ENCODE measurements around the gene BIN2.
"Not testable (repeated sequence)": the region's sequence is repeated elsewhere in the genome, so short reads cannot be mapped to it uniquely, and the experiment has no call there.

BIN2 gene

DNA sequence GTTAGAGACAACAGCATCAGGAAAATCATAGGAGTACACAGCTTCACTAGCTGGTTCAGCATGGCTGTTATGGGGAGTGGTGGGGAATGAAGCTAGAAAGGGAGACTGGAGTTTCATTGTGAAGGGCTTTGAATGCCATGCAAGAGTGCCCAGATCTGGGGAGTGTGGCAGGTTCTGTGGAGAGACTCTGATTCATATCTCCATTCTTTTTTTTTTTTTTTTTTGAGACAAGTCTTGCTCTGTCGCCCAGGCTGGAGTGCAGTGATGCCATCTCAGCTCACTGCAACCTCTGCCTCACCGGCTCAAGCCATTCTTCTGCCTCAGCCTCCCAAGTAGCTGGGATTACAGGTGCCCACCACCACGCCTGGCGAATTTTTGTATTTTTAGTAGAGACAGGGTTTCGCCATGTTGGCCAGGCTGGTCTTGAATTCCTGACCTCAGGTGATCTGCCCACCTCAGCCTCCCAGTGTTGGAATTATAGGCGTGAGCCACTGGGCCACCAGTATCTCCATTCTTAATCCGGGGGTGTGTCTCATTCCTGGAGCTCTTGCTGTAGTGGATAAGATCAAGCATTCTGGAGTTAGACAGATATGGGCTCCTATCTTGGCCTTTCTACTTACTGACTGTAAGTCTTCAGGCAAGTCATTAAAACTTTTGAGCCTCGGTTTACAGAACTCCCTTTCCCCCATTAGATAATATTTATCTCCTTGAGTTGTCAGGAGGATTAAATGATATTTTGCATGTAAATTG lies 5.7 kb downstream of the BIN2 start:
- H3K4me3 ChIP-seq (ENCODE audit: low read depth, low read length), result not testable (repeated sequence)

DNA sequence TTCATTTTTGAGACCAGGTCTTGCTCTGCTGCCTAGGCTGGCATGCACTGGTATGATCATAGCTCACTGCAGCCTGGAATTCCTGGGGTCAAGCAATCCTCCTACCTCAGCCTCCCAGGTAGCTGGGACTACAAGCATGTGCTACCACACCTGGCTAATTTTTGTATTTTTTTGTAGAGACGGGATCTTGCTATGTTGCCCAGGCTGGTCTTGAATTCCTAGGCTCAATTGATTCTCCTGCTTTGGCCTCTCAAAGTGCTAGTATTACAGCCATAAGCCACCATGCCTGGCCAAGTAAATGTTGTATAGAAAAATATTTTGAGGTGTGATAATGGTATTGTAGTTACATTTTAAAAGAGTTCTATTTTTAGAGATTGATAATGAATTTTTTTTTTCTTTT lies 12.6 kb downstream of the BIN2 start:
- H3K4me3 ChIP-seq (ENCODE audit: low read depth, low read length), result no peak overlapping the region

GRCh38 chr12:51307655-51308593 lies 16.1 kb downstream of the BIN2 start:
- H3K4me3 ChIP-seq (ENCODE audit: low read depth, low read length), result no peak overlapping the region

DNA sequence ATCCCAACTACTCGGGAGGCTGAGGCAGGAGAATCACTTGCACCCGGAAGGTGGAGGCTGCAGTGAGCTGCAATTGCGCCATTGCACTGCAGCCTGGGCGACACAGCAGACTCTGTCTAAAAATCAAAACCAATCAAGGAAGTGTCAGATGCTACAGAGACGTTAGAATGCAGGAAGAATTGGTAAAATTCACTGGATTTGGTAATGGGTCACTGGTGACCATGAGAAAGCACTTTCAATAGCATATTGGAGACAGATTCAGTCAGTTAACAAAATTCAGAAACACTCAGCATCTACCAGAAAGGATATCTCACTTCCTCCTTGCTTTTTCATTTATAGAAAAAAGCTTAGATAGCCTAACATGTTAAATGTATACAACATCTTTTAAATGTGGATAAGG lies 17.5 kb downstream of the BIN2 start:
- H3K4me3 ChIP-seq (ENCODE audit: low read depth, low read length), result no peak overlapping the region

DNA sequence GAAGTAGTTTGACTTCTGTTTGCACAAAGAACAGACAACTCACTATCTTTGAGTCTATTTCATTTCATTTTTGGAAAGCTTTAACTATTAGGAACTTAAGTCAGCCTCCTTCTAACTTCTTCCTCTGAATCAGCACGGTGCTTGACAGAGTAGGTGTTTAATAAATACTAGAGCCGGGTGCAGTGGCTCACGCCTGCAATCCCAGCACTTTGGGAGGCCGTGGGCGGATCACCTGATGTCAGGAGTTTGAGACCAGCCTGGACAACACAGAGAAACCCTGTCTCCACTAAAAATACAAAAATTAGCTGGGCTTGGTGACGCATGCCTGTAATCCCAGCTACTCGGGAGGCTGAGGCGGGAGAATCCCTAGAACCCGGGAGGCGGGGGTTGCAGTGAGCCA lies 23.2 kb downstream of the BIN2 start:
- not testable (repeated sequence) for H3K4me3 ChIP-seq (ENCODE audit: low read depth, low read length)

GRCh38 chr12:51295651-51296050 lies 28.3 kb downstream of the BIN2 start:
- no peak overlapping the region for H3K4me3 ChIP-seq (ENCODE audit: low read depth, low read length)

DNA sequence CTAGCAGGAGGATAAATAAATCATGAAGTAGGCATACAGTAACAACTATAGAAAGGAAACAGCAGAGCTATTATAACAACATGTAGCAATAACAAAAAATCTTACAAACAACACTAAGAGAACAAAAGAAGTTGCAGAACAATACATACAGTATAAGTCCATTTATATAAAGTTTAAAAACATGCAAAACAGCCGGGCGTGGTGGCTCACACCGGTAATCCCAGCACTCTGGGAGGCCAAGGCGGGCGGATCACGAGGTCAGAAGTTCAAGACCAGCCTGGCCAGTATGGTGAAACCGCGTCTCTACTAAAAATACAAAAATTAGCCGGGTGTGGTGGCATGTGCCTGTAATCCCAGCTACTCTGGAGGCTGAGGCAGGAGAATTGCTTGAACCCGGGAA lies 29.9 kb downstream of the BIN2 start:
- H3K4me3 ChIP-seq (ENCODE audit: low read depth, low read length), result not testable (repeated sequence)

DNA sequence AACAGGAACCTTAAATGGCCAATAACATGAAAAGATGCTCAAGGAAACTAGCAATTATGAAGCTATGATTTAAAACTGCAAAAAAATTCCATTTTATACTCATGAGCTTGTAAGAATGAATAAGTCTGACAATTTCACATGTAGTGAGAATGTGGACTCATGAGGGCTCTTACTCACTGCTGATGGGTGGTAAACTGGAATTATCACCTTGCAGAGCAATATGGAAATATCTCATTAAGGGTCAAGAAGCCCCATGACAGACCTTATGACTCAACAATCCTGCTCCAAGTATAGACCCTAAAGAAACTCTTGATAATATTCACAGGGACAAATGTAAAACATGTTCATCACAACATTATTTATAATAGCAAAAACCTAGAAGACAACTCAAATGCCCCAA lies 30.3 kb downstream of the BIN2 start:
- no peak overlapping the region for H3K4me3 ChIP-seq (ENCODE audit: low read depth, low read length)

- not testable (repeated sequence) for H3K4me3 ChIP-seq (ENCODE audit: low read depth, low read length)
Observed at GRCh38 chr12:51291603-51292513, 32.1 kb downstream of the BIN2 start.

GRCh38 chr12:51285843-51286242 lies 38.1 kb downstream of the BIN2 start:
- H3K4me3 ChIP-seq (ENCODE audit: low read depth, low read length), result no peak overlapping the region

DNA sequence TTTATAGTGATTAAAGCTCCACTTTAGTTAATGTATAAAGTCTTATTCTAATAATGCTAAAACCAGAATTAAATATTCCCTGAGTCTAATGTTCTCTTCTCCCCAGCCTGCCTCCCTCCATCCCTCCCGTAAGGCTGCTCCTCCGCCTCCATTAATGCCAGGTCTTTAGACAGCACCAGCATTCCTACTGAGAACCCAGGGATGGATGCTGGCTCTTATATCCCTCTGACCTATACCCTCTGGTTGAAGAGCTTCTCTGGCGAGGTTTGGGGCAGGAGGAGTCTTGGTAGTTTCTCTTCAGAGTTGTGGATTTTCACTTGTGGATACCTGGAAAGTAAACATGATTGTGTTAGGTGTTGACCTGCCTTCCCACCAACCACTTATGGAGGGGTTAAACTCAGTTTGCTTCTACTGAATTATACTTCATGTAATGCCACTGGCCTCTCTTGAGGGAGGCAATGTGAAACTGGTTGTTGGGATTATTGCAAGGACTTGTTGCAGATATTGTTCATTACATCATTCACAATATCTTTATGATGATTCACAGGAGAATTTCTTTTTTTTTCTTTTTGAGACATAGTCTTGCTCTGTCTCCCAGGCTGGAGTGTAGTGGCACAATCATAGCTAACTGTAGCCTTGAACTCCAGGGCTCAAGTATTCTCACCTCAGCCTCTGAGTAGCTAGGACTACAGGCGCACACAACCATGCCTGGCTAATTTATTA lies 42.6 kb downstream of the BIN2 start:
- no peak overlapping the region for H3K4me3 ChIP-seq (ENCODE audit: low read depth, low read length)

- H3K4me3 ChIP-seq (ENCODE audit: low read depth, low read length), result no peak overlapping the region
Observed at GRCh38 chr12:51275088-51275487, 48.9 kb downstream of the BIN2 start.

- H3K4me3 ChIP-seq (ENCODE audit: low read depth, low read length), result not testable (repeated sequence)
Observed at GRCh38 chr12:51272810-51273209, 51.2 kb downstream of the BIN2 start.

GRCh38 chr12:51270951-51271518 lies 52.9 kb downstream of the BIN2 start:
- peak overlapping the region; percentile 65 for H3K4me3 ChIP-seq (ENCODE audit: low read depth, low read length)

- H3K4me3 ChIP-seq (ENCODE audit: low read depth, low read length), result peak within 1 kb of the TSS; percentile 65
Observed at GRCh38 chr12:51270067-51270950, 53.7 kb downstream of the BIN2 start, which contains the start of gene SMAGP. SMAGP (minus strand) TSS chr12:51270415; CDS start chr12:51269278, 1,137 bp downstream.

DNA sequence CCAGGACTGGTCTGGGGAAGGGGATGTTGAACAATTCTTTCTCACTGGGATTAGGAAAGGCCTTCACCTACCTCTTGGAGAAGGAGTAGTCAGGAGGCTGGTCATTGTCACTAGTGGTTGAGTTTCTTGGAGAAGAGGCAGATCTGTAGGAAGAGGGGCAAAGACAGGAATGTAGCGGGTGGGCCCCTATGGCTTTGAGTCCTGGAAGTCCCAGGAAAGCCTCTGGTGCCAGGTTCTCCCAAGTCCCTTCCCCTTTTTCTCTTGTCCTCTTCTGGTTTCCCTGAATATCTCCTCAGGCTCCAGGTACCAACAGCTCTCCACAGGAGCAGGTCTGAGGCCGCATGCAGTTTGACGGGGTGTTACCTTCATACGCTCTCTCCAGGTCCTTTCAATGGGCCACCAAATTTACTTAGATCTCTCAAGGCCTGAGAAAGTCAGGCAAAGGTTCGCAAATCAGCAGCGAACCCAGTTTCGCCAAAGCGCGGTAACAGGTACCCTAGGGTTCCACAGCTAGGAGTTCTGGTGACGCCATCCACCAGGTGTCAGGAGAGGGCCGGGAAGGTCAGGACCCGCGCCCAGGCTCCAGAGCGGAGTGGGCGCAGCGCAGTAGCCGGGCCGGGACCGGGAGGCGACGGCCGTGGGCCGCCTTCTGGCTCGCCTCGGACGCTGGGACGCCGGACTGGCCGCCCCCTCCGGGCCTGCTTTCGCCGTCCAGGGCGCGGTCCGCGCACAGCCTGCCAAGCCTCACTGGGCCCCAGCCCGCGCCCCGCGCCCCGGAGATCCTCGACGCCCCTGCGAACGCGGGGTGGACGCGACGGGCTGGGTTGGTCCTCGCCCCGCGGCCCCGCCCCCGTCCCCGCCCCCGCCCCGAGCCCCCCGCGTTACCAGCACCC lies 54.6 kb downstream of the BIN2 start:
- peak overlapping the region; percentile 45 for H3K4me3 ChIP-seq (ENCODE audit: low read depth, low read length)

- H3K4me3 ChIP-seq (ENCODE audit: low read depth, low read length), result no peak overlapping the region
Observed at GRCh38 chr12:51265024-51265423, 59.0 kb downstream of the BIN2 start.

GRCh38 chr12:51264297-51264696 lies 59.7 kb downstream of the BIN2 start:
- no peak overlapping the region for H3K4me3 ChIP-seq (ENCODE audit: low read depth, low read length)

All from iPS-11a (cell line).